SHP77 (cell line): ENCODE results near the gene ONECUT3.

Experiments used
- DNase-seq, 2 experiments: peaks; one replicate each; lab custom pipeline; 2025; lab: John Stamatoyannopoulos, UW

The ONECUT3 gene

GRCh38 chr19:1768248-1768647 lies 14.9 kb downstream of the ONECUT3 start:
- no peak for DNase-seq

DNA sequence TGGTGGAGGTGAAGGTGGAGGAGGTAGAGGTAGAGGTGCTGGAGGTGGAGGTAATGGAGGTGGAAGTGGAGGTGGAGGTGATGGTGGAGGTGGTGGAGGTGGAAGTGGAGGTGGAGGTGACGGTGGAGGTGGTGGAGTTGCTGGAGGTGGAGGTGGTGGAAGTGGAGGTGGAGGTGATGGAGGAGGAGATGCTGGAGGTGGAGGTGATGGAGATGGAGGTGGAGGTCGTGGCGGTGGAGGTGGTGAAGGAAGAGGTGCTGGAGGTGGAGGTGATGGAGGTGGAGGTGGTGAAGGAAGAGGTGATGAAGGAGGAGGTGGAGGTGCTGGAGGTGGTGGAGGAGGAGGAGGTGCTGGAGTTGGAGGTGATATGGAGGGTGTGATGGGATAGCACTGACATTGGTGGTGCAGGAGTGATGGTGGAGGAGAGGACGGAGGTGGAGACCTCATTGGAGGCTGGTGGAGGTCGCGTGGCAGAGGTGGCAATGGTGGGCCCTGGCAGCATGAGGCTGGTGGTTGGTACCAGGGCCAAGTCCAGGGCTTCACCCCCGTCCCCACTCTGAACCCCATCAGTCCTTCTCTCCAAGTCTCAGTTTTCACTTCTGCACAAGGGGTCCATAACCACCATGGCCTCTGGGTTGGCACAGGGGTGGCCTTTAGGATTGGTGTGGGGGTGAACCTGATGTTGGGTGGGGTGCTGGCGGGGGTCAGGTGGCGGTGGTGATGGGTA lies 15.8 kb downstream of the ONECUT3 start:
- DNase-seq: no peak

DNA sequence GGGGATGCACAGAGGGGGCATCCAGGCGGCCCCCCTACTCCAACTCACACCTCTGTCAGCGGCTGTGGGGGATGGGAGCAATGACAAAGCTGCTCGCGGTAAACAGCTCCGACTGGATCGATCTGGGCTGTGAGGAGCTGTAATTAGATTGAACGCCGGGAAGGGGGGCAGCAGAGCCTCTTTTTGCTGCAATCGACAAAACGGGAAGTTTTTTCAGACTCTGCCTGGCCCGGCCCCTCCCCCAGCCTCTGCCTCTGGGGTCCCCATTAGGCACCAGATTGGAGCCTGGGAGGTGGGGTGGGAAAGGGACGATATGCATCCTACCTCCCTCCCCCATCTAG lies 16.3 kb downstream of the ONECUT3 start:
- no peak for DNase-seq

- no peak for DNase-seq
Measured at GRCh38 chr19:1770866-1771576, 17.7 kb downstream of the ONECUT3 start.

DNA sequence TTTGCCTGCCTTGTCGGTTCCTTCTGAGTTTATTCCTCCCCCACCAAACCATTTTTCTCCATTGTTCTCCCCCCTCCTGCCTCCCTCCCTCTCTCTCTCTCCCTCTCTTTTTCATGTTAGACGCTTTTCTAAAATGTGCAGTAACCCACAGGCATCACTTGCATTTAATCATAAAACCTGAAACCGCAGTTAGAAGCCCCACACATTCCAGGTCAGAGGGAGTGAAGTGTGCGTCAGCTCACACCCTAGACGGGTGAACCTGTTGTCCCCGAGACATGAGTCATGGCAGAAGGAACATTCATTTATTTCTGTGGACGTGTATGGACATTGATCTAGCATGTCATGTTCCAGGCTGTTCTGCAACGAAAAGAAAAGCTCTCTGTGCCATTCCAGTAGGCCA lies 19.9 kb downstream of the ONECUT3 start:
- no peak for DNase-seq

DNA sequence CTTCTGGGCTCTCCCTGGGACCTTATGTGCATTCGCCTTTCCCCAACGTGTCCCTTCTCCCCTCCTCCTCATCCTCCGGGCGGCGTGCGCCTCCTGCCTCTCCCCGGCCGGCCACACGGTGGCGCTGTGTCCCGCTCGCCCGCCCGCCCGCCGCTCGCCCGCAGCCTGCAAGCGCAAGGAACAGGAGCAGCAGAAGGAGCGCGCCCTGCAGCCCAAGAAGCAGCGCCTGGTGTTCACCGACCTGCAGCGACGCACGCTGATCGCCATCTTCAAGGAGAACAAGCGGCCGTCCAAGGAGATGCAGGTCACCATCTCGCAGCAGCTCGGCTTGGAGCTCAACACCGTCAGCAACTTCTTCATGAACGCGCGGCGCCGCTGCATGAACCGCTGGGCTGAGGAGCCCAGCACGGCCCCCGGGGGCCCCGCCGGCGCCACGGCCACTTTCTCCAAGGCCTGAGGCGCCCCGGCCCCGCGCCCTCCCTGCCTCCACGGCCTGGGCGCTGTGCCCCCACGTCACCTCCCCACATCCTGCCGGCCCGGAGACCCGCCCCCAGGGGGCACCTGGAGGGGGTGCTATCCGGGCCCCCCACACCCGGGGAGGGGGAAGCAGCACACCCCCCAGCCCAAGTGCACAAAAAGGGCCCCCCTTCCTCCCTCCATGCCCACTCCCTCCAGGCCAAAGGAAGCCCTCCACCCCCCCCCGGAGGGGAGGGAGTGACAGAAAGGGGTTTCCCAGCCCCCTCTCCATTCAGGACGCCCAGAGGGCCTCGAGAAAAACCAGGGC lies 21.9 kb downstream of the ONECUT3 start:
- no peak for DNase-seq

GRCh38 chr19:1775951-1776605 lies 22.8 kb downstream of the ONECUT3 start:
- DNase-seq: no peak

- DNase-seq: no peak
Measured at GRCh38 chr19:1776606-1777147, 23.4 kb downstream of the ONECUT3 start.

- no peak for DNase-seq
Measured at GRCh38 chr19:1777149-1777548, 23.8 kb downstream of the ONECUT3 start.

DNA sequence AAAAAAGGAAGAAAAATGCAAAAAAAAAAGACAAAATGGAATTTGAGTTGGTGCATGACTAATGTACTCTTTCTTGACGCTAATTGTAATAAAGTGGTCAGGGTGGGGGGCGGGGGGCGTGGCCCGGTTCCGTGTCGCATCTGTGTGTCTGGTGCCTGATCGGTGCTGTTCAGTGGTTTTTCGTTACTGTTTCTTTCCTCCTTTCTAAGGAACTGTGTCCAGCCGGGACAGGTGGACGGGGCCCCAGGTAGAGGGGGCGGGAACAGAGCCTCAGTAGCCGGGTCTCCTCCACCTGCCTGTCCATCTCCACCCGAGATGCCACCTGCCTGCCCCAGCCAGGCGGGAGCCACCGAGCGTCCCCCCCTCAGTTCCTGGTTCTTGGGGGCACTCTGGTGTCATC lies 26.3 kb downstream of the ONECUT3 start:
- no peak for DNase-seq

GRCh38 chr19:1780272-1780958 lies 27.1 kb downstream of the ONECUT3 start:
- no peak for DNase-seq

GRCh38 chr19:1782521-1782920 lies 29.2 kb downstream of the ONECUT3 start:
- DNase-seq: no peak

GRCh38 chr19:1783354-1783753 lies 30.0 kb downstream of the ONECUT3 start:
- no peak for DNase-seq

GRCh38 chr19:1783874-1784273 lies 30.6 kb downstream of the ONECUT3 start:
- DNase-seq: no peak

DNA sequence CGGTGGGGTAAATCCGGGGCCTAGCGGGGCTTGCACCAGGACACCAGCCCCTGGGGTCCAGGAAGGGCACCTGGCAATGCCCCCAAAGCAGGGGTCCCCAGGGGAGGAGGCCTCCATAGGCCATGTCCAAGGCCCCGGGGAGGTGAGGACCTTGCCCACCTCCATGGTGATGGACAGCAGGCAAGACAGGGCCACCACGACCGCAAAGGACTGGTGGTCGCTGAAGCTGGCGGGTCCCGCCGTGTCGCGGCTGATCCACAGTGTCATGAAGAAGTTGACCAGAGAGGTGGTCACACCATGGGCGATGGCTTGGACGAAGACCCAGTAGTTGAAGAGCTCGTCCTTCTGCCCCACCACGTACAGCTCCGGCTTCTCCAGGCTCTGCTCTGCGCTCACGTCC lies 32.0 kb downstream of the ONECUT3 start:
- no peak for DNase-seq

DNA sequence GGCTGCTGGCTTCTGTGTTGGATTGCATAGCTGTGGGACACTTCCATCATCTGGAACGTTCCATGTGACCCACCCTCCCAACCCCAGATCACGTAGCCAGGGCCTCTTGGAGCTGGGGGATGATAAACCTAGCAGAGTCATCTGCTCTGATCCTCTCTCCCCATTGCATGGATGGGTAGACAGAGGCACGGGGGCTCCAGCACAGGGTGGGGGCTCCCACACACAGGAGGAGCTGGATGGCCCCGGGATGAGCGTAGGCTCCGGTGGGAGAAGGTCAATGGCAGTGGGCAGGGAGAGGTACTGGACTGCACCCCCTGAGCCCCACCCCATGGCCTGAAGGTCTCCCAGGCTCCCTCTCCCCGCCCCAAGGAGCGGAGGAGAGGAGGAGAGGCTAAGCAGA lies 33.4 kb downstream of the ONECUT3 start:
- DNase-seq: no peak

DNA sequence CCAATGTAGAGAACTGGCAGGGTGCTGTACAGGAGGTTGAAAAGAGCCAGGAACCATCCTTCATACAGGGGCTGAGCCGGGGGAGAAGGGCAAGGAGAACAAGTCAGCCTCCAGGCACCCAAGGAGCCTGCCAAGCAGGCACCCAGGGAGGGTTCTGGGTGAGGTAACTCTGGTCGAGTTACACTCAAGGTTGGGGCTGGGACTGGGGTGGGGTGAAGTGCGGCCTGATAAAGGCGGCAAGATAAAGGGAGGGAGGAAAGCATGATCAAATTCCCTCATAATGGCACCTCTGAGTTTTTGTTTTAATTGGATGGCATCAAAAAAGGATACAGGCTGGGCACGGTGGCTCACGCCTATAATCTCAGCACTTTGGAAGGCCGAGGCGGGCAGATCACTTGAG lies 33.8 kb downstream of the ONECUT3 start:
- DNase-seq: no peak

GRCh38 chr19:1789261-1790041 lies 36.1 kb downstream of the ONECUT3 start:
- no peak for DNase-seq

GRCh38 chr19:1790054-1790792 lies 36.9 kb downstream of the ONECUT3 start:
- no peak for DNase-seq

- no peak for DNase-seq
Measured at GRCh38 chr19:1791879-1792278, 38.6 kb downstream of the ONECUT3 start.
